Stimulated activated CD8-positive, alpha-beta memory T cell treated with anti-CD3 and anti-CD28 coated beads, Interleukin-4, amount 100 ng/mL, for 1 hour (primary cell): ENCODE measurements around the gene FNDC1.
"Not testable (repeated sequence)": the region's sequence is repeated elsewhere in the genome, so short reads cannot be mapped to it uniquely, and the experiment has no call there.

Experiments used
- DNase-seq, 2 donors: peaks; one replicate each; pipeline ENCODE4 v3.0.0-alpha.2; 2020; ENCODE audit warnings: low read depth in 2 of 2, low spot score in 1 of 2

The FNDC1 gene

DNA sequence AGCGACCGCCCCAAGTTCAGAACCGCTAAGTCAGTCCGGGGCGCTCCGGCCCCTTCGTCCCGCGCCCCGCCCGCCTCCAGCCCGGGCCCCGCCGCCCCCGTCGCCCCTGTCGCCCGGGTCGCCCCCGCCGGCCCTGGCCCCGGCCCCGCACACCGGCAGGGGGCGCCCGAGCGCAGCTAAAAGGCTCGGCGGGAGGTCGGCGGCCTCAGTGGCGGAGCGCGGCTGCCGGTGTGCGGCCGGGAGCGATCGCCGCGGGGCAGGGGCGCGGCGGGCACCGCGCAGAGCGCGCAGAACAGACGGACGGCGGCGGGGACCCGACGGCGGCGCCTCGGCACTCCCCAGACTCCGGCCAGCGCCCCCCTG, at the start of gene FNDC1:
Gene FNDC1 (plus strand): TSS at position 208 of the 363 bp plus-strand sequence. CDS start 197 bp downstream, outside the sequence.
- DNase-seq, result no peak

DNA sequence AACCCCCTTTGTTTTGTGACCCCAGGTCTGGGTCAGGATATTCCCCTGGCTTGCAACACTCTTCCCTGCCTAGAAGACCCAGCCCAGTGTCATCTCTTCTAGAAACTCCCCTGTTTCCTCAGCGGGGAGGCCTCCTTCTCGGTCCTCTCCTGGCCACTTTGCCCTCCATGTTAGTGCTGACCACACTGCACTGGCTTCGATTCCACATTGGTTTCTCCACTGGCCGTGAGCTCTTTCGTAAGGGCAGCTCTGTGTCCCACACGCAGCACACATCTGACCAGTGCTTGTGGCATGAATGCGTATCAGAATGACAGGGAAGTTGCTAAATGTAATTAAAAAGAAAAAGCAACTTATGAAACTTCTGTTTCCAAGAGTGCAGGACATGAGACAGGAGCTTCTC, 49.4 kb upstream of the FNDC1 start:
- DNase-seq, result no peak

DNA sequence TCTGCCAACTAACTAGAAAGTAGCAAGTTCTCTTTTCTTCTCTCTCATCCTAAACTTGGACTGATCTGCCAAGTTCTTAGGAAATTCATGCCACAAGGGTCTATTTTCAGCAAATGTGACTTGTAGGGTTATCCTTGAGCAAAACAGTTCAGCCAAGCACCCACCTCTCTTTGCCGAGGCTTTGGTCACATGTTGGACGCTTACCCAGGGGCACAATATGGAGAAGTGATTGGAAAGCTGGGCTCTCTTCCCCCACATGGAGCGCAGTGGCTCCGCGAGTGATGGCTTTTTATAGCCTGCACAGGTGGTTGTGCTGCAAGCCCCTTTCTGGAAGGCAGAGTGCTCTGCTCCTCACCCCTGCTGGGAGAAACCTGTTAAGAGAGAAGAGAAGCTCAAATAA, 47.7 kb upstream of the FNDC1 start:
- DNase-seq, result no peak

DNA sequence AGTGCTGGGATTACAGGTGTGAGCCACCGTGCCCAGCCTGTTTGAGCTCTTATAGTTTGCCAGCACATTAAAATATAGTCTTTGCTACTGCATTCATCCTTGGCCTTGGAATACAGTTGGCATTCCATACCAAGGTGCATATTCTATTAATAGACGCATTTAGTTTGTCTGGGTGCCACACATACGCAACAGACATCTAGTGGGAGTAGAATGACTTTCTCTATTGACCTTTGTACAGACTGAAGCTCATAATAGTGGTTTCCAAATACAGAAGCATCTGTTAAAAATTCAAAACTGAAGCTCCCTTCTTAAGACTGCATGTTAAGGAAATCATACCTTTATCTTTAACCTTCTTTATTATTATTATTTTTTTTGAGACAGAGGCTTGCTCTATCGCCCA, 46.7 kb upstream of the FNDC1 start:
- DNase-seq, result no peak

DNA sequence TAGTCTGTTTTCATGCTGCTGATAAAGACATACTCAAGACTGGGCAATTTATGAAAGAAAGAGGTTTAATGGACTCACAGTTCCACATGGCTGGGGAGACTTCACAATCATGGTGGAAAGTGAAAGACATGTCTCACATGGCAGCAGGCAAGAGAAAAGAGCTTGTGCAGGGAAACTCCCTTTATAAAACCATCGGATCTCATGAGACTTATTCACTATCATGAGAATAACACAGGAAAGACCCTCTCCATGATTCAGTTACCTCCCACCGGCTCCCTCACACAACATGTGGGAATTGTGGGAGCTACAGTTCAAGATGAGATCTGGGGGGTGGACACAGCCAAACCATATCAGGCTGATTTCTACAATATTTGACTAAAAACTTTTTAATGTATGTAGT, 45.4 kb upstream of the FNDC1 start:
- DNase-seq, result not testable (repeated sequence)

DNA sequence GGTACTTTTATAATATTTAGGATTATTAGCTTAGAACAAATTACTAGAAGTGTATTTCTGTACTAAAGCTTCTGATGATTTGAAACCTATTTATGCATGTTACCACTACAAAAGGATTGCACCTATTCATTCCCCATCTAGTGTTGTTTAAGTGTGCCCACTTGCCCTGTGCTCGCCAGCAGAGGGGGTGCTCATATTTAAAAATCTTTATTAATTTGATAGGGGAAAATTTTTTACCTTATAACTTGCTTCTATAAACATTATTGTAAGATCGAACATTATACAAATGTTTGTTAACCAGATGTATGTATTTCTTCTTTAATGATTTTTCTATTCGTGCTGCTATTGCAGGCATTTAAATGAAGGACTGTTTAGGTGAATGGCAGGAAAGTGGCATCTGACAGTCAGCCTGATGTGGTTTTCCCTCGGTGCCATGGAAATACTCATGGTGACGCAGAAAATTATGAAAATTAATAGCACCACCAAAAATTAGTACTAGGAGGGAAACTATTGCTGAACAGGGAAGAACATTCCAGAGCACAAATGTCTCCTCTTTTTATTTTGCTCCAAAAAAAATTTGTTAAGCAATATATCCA, 44.1 kb upstream of the FNDC1 start:
- DNase-seq, result no peak

DNA sequence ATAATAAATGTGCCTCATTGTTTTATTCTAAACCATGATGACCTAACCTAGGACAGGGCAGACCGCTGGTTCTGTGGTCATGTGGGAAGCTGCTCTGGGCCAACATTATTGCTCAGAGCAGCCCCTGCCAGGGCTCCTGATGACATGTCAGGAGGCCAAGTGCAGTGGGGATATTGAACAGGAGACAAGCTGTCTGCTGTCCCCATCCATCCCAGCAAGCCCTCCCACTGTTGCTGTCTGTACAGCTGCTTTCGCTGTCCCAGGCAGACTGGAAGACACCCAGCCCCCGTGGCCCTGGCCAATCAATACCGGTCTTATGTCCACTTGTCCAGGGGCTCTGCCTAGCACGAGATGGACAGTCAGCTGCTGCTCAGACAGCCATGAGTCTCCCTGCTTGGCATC, 43.2 kb upstream of the FNDC1 start:
- no peak for DNase-seq

DNA sequence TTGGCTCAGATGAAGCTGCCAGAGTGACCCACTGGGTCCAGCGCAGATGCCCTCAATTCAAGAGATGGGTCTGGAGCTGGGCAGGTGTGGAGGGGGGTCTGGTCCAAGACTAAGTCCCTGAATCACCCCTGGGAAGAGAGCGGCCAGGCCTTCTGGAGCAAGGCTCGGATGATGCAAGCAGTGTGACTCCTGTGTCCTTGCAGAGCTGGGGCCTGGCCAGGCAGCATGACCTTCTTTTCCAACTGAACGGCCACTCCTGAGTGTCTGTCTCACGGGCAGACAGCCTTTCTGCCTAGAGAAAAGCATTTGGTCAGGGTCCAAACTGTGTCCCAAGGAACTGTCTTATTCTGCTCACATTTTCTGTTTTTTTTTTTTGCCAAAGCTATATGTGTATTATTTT, 42.6 kb upstream of the FNDC1 start:
- no peak for DNase-seq

DNA sequence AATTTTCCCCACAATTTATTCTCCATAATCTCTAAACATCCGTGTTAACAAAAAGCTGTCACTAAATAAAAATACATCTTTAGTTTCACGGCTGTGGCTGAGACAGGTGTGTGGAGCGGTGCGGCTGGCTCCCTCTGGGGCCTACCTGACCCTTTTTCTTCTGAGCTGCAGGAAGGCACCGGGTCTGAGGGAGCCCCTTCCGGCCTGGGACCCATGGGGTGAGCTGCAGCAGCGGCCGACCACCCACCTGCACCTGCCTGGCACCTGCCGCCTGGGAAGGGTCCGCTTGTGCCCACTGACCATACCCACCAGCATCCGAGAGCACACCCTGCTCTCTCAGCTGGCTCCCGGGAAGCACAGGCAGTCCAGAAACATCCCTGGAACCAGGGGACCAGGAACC, 41.5 kb upstream of the FNDC1 start:
- DNase-seq, result no peak

DNA sequence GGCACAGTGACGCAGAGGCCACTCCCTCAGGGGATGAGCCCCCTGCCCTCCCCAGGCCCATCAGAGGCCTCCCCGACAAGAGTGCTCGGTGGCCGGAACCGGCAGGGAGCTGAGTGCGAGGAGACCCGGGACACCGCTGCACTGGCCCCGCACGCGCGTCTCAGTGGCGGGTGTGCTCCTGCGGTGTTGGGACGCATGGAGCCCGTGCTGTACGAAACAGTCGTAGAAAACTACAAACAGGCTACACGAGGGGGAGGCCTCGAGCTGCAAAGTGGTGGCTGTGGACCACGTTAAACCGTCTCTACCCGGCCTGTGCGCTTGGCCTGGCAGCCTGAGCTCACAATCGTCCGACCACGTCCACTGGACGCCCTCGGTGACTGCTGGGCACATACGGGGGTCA, 40.2 kb upstream of the FNDC1 start:
- no peak for DNase-seq

DNA sequence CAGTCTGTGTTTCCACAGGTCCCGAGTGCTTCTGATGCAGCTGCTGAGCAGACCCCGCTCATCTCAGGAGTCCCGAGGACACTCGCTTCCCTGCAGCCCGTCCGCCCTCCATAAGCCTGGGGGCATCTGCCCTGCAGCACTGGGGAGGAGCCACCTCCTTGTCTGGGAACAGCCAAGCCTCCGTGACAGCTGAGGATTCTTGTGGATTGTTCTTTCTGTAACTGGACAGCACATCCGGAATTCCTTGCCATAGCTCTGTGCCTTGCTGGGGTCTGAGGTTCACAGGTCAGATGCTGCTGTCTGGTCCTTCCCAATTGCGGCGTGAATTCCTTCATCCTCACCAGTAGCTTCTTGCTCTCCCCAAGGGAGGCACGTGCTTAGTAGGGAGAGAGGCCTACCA, 38.4 kb upstream of the FNDC1 start:
- no peak for DNase-seq

DNA sequence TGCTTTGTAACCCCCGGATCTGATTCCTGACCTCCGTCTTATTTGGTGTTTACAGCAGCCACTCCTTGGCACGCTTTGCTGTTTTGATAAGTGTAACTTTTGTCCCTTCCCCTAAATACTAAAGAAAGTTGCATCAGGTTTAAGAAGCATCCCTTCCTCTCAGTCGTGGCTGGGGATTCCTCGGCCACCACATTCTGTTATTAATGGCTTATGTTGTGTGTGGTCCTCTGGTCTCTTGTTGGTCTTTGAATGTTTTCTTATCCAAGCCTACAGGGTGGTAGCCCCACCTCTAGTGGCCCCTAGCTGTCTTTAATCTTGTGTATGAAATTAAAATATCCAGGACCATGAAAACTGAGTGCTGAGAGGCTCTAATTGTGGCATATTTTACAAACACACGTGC, 37.5 kb upstream of the FNDC1 start:
- DNase-seq, result no peak

DNA sequence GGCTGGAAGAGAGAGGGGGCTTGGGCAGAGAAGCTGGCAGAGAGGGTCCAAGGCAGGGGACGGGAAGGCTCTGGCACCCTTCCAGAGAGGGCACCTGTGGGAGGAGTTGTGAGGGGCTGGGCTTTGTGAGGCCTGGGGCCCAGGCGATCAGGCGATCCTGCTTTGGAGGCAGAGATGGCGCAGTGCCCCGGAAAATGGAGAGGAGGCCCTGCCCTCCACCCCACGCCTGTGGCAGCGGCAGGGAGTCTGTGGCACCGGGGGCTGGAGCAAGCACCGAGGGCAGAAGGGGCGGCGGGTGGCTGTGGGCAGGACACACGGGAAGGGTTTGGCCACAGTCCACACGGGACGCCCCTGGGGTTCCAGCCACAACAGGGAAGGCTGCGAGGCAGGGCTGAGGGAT, 36.5 kb upstream of the FNDC1 start:
- DNase-seq, result no peak

DNA sequence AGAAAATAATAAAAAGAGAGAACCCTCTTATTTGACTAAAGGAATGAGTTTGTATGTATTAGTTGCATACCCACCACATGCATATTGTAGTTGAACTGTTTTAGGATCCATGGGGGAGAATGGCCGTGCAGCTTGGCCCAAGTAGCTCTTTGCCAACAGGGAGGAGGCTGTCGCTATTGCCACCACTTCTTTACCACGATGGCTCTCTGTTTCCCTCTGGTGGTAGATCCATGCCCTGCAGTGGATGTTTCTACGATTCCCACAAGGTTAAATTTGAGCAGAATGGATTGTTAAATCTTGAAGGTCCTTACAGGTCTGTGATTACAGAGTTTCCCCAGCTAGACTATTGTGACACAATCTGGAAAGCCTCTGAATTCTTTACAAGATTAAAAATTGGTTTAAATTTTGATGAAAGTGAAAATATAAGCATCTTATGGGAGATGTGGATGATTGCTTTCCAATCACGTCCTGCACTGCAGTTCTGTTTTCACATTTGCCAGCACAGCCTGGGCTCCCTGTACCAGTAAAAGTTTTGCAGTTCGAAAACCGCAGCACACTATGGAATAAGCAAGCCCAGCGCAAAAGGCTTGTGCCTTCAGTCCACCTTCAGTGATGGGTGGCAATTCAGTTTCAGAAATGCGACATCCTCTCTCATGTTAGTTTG, 34.4 kb upstream of the FNDC1 start:
- peak; percentile 47 to 49 for DNase-seq

DNA sequence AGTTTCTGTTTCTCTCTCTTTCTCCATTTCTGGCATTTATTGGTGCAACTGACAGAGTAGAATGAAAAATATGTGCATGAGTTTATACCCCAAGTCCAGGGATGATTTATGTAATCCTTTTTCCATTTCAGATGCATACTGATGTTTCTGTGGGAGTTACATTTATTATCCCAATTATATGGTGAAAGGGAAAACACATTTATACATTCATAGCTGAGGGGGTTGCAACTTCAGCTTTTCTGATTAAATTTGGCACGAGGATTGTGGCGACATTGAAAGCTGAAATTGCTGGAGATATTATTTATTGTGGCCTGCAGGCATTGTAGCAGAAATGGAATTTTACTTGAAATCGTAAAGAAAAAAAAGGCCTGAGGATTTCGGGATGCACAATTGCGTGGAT, 31.5 kb upstream of the FNDC1 start:
- DNase-seq, result no peak

DNA sequence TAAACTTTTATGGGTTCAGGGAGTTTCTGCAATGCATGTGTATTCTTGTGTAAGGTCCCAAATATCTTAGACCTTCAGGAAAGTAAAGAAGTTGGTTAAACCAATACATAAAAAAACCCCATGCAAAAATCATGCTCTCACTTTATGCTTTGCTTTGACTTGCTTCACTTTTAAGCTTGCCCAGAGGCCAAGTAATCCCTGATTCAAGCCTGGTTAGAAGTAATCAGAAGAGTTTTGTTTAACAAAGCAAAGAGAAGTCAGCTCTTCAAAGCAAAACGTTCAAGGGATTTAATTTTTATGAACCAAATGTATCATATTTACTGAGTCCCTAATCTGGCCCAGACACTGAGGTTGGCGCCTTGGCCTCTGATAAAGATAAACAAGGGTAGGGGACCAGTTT, 26.7 kb upstream of the FNDC1 start:
- no peak for DNase-seq

DNA sequence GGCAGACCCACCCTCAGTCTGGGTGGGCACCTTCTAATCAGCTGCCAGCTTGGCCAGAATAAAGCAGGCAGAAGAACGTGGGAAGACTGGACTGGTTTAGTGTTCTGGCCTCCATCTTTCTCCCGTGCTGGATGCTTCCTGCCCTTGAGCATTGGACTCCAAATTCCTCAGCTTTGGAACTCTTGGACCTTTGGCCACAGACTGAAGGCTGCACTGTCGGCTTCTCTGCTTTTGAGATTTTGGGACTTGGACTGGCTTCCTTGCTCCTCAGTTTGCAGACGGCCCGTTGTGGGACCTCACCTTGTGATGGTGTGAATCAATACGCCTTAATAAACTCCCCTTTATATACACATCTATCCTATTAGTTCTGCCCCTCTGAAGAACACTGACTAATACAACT, 20.6 kb upstream of the FNDC1 start:
- DNase-seq, result no peak

DNA sequence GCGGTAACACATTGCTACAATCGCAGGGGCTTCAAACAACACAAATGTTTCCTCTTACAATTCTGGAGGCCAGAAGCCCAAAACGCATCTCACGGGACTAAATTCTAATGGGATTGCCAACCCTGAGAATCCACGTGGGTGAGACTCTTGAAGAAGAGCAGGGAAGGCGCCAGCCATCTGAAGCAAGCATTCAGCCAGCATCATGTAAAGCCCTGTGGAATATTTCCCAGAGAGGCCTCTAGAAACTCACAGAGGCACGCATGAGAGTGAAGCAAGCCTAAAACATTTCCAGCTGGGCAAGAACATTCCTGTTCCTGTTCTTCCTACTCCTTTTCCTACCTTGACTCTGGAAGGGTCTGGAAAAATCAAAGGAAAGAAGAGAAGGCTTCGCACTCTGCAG, 19.6 kb upstream of the FNDC1 start:
- no peak for DNase-seq

DNA sequence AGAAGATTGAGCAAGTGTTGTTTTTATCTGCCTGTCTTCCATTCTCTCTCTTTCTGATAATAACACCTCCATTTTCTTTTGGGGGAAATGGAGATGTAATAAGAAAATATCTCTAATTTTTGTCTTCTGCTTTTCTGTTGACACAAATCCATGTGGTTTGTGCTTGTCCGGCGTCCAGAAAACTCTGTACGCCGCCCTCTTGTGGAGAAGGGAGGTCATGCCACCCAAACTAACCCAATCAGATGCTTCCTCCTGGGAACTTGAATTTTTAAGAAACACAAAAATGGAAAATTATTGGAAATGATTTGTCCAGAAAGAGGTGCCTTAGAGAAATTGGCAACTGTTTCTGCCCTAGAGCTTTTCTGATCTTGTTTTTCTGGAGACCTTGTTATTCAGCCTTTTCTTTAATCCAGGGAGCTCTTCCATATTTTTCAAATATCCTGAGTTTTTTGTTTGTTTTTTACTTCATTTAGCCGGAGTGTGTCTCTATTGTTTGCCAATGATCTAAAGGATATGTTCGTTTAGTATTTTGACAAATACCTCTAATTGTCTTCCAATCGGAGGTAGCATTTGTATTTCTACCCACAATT, 17.8 kb upstream of the FNDC1 start:
- DNase-seq, result no peak

DNA sequence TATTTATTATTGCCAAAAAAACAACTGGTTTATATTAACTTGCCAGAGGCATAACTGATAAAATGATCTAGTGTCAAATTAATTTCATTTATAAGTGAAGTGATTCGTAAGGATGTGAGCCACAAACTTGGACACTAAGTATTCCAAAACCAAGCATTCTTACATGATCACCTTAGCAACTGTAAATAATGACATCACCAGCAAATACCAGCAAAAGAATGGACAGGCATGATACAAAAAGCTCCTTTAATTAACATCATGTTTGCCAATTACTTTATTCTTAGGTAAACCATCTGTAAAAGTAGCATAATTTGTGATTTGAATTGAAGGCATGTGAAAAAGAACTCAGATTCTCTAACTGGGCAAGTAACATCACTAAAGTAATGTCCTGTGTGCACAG, 17.2 kb upstream of the FNDC1 start:
- DNase-seq, result no peak

DNA sequence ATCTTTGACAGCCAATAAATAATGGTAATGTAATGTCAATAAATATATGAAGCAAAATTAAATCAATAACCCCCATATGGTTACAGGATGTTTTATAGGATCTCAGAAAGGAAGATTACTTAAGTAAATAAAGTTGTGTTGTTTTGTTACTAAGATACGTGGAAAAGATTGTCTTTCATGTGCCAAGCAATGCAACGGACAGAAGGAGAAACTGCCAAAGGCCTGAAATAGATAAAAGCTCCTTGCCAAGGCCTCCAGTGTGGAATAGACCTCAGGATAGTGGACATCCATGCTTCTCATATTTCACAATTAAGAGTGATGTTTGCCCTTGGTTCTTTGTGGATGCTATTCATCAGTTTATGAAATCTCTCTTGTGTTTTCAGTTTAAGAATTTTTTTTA, 16.4 kb upstream of the FNDC1 start:
- no peak for DNase-seq

DNA sequence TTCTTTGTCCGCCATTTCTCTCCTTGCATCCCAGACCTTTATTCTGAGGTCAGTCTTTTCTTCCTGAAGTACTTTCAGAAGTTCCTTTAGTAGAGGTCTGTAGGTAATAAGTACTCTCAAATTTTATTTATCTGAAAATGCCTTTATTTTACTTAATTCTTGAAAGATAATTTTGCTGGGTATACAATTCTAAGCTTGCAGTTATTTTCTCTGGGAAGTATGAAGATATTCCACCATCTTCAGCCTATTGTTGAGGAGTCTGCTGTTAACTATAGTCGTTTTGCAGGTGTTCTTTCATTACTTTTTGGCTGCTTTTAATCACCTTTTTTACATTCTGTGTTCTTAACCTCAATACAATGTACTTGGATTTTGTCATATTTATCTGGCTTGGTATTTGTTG, 13.5 kb upstream of the FNDC1 start:
- no peak for DNase-seq

DNA sequence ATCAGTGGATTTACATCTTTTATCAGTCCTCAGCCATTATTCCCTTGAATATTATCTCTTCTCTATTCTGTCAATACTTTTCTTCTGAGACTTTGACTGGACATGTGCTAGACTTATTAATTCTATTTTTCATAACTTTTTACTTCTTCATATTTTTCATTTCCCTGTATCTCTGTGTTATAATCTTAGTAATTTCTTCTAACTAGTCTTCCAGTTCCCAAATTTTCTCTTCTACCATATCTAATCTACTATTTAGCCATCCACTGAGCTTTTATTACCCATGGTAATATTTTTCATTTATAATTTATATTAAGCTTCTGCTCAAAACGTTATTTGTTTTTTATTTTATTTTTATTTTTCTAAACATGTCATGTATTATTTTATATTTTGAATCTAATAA, 13.1 kb upstream of the FNDC1 start:
- DNase-seq, result no peak
